MM.1S (cell line): ENCODE results near the gene KLHDC7B.
"Not testable (repeated sequence)": the region's sequence is repeated elsewhere in the genome, so short reads cannot be mapped to it uniquely, and the experiment has no call there.

Experiments
- CTCF ChIP-seq: fragments of 300-600 bp; sonication (generic); IDR thresholded peaks from 2 replicates; pipeline ENCODE4 v1.5.1; 2016; ENCODE audit warnings: antibody characterized with exemption, low read length, mixed read lengths
- EZH2 ChIP-seq: fragments of 300-600 bp; sonication (generic); optimal IDR thresholded peaks from 2 replicates; pipeline ENCODE3; 2017; ENCODE audit warnings: low read depth, mild to moderate bottlenecking, antibody characterized with exemption, low read length, mixed read lengths
- EZH2phosphoT487 ChIP-seq: fragments of 300-600 bp; sonication (generic); IDR thresholded peaks from 2 replicates; pipeline ENCODE4 v1.6.1; 2018; ENCODE audit warnings: antibody characterized with exemption, low read length

GRCh38 chr22:50520184-50520583 lies 25.5 kb upstream of the KLHDC7B start:
- TF ChIP-seq CTCF, EZH2phosphoT487, EZH2: not testable (repeated sequence)
